Measurements from ENCODE around the gene DUSP9.

The DUSP9 gene

DNA sequence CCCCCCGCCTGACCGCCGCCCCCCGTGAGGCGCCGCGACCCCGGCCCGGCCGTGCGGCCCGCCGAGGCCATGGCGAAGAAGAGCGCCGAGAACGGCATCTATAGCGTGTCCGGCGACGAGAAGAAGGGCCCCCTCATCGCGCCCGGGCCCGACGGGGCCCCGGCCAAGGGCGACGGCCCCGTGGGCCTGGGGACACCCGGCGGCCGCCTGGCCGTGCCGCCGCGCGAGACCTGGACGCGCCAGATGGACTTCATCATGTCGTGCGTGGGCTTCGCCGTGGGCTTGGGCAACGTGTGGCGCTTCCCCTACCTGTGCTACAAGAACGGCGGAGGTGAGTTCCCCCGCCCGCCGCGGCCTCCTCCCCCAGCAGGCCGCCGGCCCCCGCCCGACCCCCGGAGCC is 41.5 kb downstream of the DUSP9 start:
- no peaks in the 10 kb centered on the region for H3K9me3 ChIP-seq (ENCODE audit: insufficient read depth, low read length, severe bottlenecking)
- no peak overlapping the region for H3K4me2 ChIP-seq (ENCODE audit: insufficient read depth, low read length)
- no peaks in the 10 kb centered on the region for H3K79me2 ChIP-seq (ENCODE audit: insufficient read depth, low read length)
- no peak overlapping the region for H2AFZ ChIP-seq (ENCODE audit: low read depth, low read length)
- peaks cover 6% of the 10 kb centered on the region for H3K4me1 ChIP-seq (ENCODE audit: insufficient read depth, low read length)
- no peaks in the 10 kb centered on the region for H3K36me3 ChIP-seq (ENCODE audit: insufficient read depth, low read length)
- no peak overlapping the region for H3K4me3 ChIP-seq (ENCODE audit: low read depth in 1 of 2, low read length in 2 of 2)
- ATAC-seq (ENCODE audit: insufficient read depth, low read depth) = no peak
- no peaks in the 10 kb centered on the region for H4K20me1 ChIP-seq (ENCODE audit: insufficient read depth, low read length)
- H3K9ac ChIP-seq (ENCODE audit: low read depth, low read length) = no peak overlapping the region
- TF ChIP-seq, protein P1, sequence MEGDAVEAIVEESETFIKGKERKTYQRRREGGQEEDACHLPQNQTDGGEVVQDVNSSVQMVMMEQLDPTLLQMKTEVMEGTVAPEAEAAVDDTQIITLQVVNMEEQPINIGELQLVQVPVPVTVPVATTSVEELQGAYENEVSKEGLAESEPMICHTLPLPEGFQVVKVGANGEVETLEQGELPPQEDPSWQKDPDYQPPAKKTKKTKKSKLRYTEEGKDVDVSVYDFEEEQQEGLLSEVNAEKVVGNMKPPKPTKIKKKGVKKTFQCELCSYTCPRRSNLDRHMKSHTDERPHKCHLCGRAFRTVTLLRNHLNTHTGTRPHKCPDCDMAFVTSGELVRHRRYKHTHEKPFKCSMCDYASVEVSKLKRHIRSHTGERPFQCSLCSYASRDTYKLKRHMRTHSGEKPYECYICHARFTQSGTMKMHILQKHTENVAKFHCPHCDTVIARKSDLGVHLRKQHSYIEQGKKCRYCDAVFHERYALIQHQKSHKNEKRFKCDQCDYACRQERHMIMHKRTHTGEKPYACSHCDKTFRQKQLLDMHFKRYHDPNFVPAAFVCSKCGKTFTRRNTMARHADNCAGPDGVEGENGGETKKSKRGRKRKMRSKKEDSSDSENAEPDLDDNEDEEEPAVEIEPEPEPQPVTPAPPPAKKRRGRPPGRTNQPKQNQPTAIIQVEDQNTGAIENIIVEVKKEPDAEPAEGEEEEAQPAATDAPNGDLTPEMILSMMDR (IDR thresholded peaks at IDR 0.05; ENCODE audit: borderline replicate concordance, extremely low read depth, low read length, poor library complexity, severe bottlenecking) = no peak
- no peak for TF ChIP-seq EZH2 (IDR thresholded peaks at IDR 0.05; ENCODE audit: borderline replicate concordance, low read depth, low read length, severe bottlenecking)
- H3K27ac ChIP-seq (ENCODE audit: low read length) = no peak overlapping the region
- no peak for DNase-seq
- H3K27me3 ChIP-seq (ENCODE audit: insufficient read depth, low read length, poor library complexity) = no peaks in the 10 kb centered on the region

DNA sequence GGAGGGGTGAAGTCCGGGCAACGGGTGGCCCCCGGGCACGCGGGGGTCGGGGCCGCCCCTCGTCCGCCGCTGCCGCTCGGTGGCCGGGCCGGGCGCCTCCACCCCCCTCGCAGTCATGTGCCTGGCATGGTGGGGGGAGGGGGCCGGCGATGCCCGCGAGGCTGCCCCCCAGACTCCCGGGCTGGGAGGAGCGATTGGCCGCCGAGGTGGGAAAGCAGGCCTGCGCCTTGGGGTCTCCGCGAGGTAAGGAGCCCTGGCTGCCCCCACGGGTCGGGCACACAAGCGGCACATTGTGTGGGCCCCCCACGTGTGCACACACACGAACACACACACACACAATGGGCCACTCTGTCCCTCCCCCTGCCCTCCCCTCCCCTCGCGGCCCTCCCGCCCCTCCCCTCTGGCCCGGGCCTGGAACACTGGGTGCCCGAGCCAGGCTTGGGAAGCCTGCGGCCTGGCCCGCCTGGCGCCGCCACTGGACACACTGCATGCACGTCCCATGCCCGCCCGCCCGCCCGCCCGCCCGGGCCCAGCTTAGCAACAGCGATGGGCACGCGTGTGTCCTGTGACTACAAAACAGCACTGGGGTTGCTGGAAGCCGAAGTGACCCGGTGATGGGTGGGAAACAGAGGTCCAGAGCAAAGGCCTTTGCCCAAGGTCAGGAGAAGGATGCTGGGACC is 42.0 kb downstream of the DUSP9 start:
- Histone ChIP-seq H3K27ac (ENCODE audit: low read length) (no peak overlapping the region), H3K4me1 (ENCODE audit: insufficient read depth, low read length) (peaks cover 6% of the 10 kb centered on the region), H3K36me3 (ENCODE audit: insufficient read depth, low read length) (no peaks in the 10 kb centered on the region), H2AFZ (ENCODE audit: low read depth, low read length) (no peak overlapping the region), H3K9me3 (ENCODE audit: insufficient read depth, low read length, severe bottlenecking) (no peaks in the 10 kb centered on the region), H3K27me3 (ENCODE audit: insufficient read depth, low read length, poor library complexity) (no peaks in the 10 kb centered on the region), H3K4me2 (ENCODE audit: insufficient read depth, low read length) (no peak overlapping the region), H4K20me1 (ENCODE audit: insufficient read depth, low read length) (no peaks in the 10 kb centered on the region), H3K4me3 (ENCODE audit: low read depth in 1 of 2, low read length in 2 of 2) (no peak overlapping the region), H3K79me2 (ENCODE audit: insufficient read depth, low read length) (no peaks in the 10 kb centered on the region), H3K9ac (ENCODE audit: low read depth, low read length) (no peak overlapping the region)
- DNase-seq (no peak), ATAC-seq (ENCODE audit: insufficient read depth, low read depth) (no peak)
- no peak for TF ChIP-seq EZH2 (IDR thresholded peaks at IDR 0.05; ENCODE audit: borderline replicate concordance, low read depth, low read length, severe bottlenecking)
- TF ChIP-seq, protein P1 (IDR thresholded peaks at IDR 0.05; ENCODE audit: borderline replicate concordance, extremely low read depth, low read length, poor library complexity, severe bottlenecking) = no peak

DNA sequence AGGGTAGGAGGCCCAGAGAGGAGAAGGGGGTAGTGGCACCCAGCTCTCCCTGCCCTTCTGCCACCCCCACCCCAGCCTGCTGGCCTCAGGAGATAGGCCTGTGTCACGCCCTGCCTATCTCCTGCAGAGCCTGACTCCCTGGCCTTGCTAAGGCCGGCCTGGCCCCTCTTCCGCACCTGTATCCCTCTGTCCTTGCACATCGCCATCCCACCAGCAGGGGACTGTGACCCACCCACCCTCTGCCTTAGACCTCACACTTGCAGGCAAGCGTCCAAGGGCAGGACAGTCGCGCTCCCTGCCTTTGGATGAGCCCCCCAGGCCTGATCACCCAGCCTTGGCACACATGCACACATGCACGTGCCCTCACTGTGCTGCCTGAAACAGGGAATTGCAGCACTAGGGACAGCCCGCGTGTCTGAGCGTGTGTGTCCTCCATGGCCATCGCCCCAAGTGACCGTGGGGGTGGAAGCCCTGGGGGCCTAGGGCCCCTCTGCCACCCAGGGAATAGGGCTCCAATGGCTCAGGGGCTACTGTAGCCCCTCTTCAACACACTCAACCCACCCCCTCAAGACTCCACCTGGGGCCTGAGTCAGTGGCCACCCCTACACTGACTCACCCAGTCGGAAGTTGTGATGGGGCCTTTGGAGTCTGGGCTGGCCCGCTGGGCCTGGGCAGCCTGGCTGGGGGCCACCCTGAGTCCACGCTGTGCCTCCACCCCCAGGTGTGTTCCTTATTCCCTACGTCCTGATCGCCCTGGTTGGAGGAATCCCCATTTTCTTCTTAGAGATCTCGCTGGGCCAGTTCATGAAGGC is 42.9 kb downstream of the DUSP9 start:
- TF ChIP-seq EZH2 (IDR thresholded peaks at IDR 0.05; ENCODE audit: borderline replicate concordance, low read depth, low read length, severe bottlenecking) = no peak
- TF ChIP-seq, protein P1 (IDR thresholded peaks at IDR 0.05; ENCODE audit: borderline replicate concordance, extremely low read depth, low read length, poor library complexity, severe bottlenecking) = no peak
- no peaks in the 10 kb centered on the region for H3K36me3 ChIP-seq (ENCODE audit: insufficient read depth, low read length)
- H3K4me2 ChIP-seq (ENCODE audit: insufficient read depth, low read length) = no peak overlapping the region
- no peak overlapping the region for H3K27ac ChIP-seq (ENCODE audit: low read length)
- H3K79me2 ChIP-seq (ENCODE audit: insufficient read depth, low read length) = no peaks in the 10 kb centered on the region
- H3K9ac ChIP-seq (ENCODE audit: low read depth, low read length) = no peak overlapping the region
- no peak for ATAC-seq (ENCODE audit: insufficient read depth, low read depth)
- DNase-seq = no peak
- no peak overlapping the region for H3K4me3 ChIP-seq (ENCODE audit: low read depth in 1 of 2, low read length in 2 of 2)
- H3K4me1 ChIP-seq (ENCODE audit: insufficient read depth, low read length) = peaks cover 6% of the 10 kb centered on the region
- no peak overlapping the region for H2AFZ ChIP-seq (ENCODE audit: low read depth, low read length)
- no peaks in the 10 kb centered on the region for H4K20me1 ChIP-seq (ENCODE audit: insufficient read depth, low read length)
- H3K9me3 ChIP-seq (ENCODE audit: insufficient read depth, low read length, severe bottlenecking) = no peaks in the 10 kb centered on the region
- no peaks in the 10 kb centered on the region for H3K27me3 ChIP-seq (ENCODE audit: insufficient read depth, low read length, poor library complexity)

All from DND-41 (cell line).